ENCODE measurements around the gene DLGAP3. TPM values are rescaled to one million over a fixed set of nuclear protein-coding genes. Genes with fewer than 3 reads are reported as not detected.

Gene DLGAP3
- total and polyA plus RNA-seq, 2 of the 13 experiments (the other 11 are each of a cell fraction or from before 2014, with no cell fraction given) = 0.03 to 0.04 TPM

DNA sequence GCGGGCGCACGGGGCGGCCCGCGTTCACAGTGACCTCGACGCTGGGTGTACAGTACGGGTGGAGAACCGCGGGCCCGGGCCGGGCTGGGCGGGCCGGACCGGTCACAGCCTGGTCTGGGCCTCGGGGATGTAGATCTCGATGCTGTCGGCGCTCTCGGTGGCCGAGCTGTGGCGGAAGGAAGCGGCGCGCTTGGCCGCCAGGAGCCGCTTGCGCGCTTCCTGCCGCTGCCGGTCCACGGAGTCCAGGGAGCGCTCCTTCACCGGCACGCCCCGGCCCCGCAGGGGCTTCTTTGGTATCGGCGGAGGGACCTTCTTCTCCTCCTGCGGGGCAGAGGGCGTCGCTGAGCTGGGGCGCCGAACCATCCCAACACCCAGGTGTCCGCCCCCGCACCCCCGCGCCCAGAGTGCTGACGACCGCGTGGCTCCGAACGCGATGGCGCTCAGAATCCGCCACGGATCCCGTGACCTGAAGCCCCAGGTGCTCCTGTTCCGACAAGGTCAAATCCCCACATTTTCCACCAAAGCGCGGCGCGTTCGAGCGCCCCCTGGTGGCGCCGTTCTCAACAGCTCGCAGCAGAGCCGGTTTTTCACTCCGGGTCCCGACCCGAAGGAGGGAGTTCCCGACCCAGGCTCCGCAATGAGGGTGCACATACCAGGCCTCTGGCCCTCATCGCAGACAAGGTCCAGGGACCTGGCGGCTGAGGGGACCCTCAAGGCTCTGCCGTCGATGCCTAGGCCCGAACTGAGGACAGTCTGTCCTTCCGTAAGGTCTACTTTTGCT is 63.3 kb downstream of the DLGAP3 start (continued):
- TF ChIP-seq, protein P1, sequence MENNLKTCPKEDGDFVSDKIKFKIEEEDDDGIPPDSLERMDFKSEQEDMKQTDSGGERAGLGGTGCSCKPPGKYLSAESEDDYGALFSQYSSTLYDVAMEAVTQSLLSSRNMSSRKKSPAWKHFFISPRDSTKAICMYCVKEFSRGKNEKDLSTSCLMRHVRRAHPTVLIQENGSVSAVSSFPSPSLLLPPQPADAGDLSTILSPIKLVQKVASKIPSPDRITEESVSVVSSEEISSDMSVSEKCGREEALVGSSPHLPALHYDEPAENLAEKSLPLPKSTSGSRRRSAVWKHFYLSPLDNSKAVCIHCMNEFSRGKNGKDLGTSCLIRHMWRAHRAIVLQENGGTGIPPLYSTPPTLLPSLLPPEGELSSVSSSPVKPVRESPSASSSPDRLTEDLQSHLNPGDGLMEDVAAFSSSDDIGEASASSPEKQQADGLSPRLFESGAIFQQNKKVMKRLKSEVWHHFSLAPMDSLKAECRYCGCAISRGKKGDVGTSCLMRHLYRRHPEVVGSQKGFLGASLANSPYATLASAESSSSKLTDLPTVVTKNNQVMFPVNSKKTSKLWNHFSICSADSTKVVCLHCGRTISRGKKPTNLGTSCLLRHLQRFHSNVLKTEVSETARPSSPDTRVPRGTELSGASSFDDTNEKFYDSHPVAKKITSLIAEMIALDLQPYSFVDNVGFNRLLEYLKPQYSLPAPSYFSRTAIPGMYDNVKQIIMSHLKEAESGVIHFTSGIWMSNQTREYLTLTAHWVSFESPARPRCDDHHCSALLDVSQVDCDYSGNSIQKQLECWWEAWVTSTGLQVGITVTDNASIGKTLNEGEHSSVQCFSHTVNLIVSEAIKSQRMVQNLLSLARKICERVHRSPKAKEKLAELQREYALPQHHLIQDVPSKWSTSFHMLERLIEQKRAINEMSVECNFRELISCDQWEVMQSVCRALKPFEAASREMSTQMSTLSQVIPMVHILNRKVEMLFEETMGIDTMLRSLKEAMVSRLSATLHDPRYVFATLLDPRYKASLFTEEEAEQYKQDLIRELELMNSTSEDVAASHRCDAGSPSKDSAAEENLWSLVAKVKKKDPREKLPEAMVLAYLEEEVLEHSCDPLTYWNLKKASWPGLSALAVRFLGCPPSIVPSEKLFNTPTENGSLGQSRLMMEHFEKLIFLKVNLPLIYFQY (CRISPR knock-in tag; IDR thresholded peaks at IDR 0.05; ENCODE audit: borderline replicate concordance) = peak; percentile 72; the same call in 1 of the 2 replicates
- TF ChIP-seq, protein P2, sequence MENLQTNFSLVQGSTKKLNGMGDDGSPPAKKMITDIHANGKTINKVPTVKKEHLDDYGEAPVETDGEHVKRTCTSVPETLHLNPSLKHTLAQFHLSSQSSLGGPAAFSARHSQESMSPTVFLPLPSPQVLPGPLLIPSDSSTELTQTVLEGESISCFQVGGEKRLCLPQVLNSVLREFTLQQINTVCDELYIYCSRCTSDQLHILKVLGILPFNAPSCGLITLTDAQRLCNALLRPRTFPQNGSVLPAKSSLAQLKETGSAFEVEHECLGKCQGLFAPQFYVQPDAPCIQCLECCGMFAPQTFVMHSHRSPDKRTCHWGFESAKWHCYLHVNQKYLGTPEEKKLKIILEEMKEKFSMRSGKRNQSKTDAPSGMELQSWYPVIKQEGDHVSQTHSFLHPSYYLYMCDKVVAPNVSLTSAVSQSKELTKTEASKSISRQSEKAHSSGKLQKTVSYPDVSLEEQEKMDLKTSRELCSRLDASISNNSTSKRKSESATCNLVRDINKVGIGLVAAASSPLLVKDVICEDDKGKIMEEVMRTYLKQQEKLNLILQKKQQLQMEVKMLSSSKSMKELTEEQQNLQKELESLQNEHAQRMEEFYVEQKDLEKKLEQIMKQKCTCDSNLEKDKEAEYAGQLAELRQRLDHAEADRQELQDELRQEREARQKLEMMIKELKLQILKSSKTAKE (CRISPR knock-in tag; IDR thresholded peaks at IDR 0.05; ENCODE audit: borderline replicate concordance) = no peak
- no peak for TF ChIP-seq SOX5 (CRISPR knock-in tag; IDR thresholded peaks at IDR 0.05; ENCODE audit: borderline replicate concordance)
- 0 out of 2 replicates have a peak, but pooled peaks have one; percentile 20 for TF ChIP-seq HIVEP1 (CRISPR knock-in tag; IDR thresholded peaks at IDR 0.05)
- TF ChIP-seq, protein P3, sequence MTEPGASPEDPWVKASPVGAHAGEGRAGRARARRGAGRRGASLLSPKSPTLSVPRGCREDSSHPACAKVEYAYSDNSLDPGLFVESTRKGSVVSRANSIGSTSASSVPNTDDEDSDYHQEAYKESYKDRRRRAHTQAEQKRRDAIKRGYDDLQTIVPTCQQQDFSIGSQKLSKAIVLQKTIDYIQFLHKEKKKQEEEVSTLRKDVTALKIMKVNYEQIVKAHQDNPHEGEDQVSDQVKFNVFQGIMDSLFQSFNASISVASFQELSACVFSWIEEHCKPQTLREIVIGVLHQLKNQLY (CRISPR knock-in tag; IDR thresholded peaks at IDR 0.05) = no peak
- no peak; the same call in 1 of the 2 replicates for TF ChIP-seq ZSCAN21 (CRISPR knock-in tag; IDR thresholded peaks at IDR 0.05; ENCODE audit: borderline replicate concordance)
- TF ChIP-seq ZBTB21 (CRISPR knock-in tag; IDR thresholded peaks at IDR 0.05) = no peak
- TF ChIP-seq ZNF510 (CRISPR knock-in tag; IDR thresholded peaks at IDR 0.05; ENCODE audit: low read depth) = no peak
- no peak for TF ChIP-seq SMARCE1 (IDR thresholded peaks at IDR 0.05; ENCODE audit: borderline replicate concordance)
- TF ChIP-seq BHLHE40 (IDR thresholded peaks at IDR 0.05; ENCODE audit: low read length) = peak; percentile 48; the same call in 1 of the 2 replicates
- no peak for TF ChIP-seq KLF13 (CRISPR knock-in tag; IDR thresholded peaks at IDR 0.05)
- TF ChIP-seq, protein P4, sequence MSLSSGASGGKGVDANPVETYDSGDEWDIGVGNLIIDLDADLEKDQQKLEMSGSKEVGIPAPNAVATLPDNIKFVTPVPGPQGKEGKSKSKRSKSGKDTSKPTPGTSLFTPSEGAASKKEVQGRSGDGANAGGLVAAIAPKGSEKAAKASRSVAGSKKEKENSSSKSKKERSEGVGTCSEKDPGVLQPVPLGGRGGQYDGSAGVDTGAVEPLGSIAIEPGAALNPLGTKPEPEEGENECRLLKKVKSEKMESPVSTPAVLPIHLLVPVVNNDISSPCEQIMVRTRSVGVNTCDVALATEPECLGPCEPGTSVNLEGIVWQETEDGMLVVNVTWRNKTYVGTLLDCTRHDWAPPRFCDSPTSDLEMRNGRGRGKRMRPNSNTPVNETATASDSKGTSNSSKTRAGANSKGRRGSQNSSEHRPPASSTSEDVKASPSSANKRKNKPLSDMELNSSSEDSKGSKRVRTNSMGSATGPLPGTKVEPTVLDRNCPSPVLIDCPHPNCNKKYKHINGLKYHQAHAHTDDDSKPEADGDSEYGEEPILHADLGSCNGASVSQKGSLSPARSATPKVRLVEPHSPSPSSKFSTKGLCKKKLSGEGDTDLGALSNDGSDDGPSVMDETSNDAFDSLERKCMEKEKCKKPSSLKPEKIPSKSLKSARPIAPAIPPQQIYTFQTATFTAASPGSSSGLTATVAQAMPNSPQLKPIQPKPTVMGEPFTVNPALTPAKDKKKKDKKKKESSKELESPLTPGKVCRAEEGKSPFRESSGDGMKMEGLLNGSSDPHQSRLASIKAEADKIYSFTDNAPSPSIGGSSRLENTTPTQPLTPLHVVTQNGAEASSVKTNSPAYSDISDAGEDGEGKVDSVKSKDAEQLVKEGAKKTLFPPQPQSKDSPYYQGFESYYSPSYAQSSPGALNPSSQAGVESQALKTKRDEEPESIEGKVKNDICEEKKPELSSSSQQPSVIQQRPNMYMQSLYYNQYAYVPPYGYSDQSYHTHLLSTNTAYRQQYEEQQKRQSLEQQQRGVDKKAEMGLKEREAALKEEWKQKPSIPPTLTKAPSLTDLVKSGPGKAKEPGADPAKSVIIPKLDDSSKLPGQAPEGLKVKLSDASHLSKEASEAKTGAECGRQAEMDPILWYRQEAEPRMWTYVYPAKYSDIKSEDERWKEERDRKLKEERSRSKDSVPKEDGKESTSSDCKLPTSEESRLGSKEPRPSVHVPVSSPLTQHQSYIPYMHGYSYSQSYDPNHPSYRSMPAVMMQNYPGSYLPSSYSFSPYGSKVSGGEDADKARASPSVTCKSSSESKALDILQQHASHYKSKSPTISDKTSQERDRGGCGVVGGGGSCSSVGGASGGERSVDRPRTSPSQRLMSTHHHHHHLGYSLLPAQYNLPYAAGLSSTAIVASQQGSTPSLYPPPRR (CRISPR knock-in tag; IDR thresholded peaks at IDR 0.05; ENCODE audit: borderline replicate concordance) = 0 out of 2 replicates have a peak, but pooled peaks have one; percentile 24

Data from HepG2 (cell line).